Gastroesophageal sphincter (tissue), 3 donors: ENCODE results near the gene RALY.

ENCODE experiments used
- CTCF ChIP-seq, 4 experiments: fragments of 200-600 bp in 2 of 4; fragments of 450-650 bp in 2 of 4; sonication (generic) in 1 of 4; IDR thresholded peaks; one replicate each; pipeline ENCODE4 v1.5.1; 2017 to 2019; ENCODE audit warnings: antibody characterized with exemption in 4 of 4, mild to moderate bottlenecking in 2 of 4, moderate library complexity in 2 of 4
- EP300 ChIP-seq: sonication (generic); formaldehyde crosslinking; IDR thresholded peaks from one replicate; pipeline ENCODE4 v1.6.1; 2017; ENCODE audit warnings: antibody characterized with exemption, mild to moderate bottlenecking
- POLR2A ChIP-seq, 2 donors: fragments of 450-650 bp; IDR thresholded peaks; one replicate each; pipeline ENCODE4 v1.6.1; 2017; ENCODE audit warnings: antibody characterized with exemption in 2 of 2, mild to moderate bottlenecking in 2 of 2, moderate library complexity in 1 of 2
- POLR2AphosphoS5 ChIP-seq: sonication (generic); formaldehyde crosslinking; IDR thresholded peaks from one replicate; pipeline ENCODE4 v1.6.1; 2017; ENCODE audit warnings: antibody characterized with exemption

- TF ChIP-seq CTCF (IDR thresholded peaks at IDR 0.05) (no peak), POLR2A (IDR thresholded peaks at IDR 0.05) (no peak), POLR2AphosphoS5 (no peak), EP300 (no peak)
Measured at GRCh38 chr20:34070859-34071258, 77.1 kb downstream of the RALY start.
